H9 (cell line): ENCODE measurements around the gene SOCS7. TPM values are rescaled to one million over a fixed set of nuclear protein-coding genes. Genes with fewer than 3 reads are reported as not detected.

Source experiments
- DNase-seq: peaks from one replicate; pipeline ENCODE4 v3.0.0-alpha.2; 2017
- H2AFZ ChIP-seq: one replicate; pipeline ENCODE4 v1.6.1; 2013; ENCODE audit warnings: mild to moderate bottlenecking, low read length, control low read depth, moderate library complexity
- H2AK5ac ChIP-seq: 2 replicates; pipeline ENCODE4 v1.6.1; 2013; ENCODE audit warnings: low read length, control low read depth, mixed read lengths; ENCODE audit not compliant: insufficient read length
- H2BK120ac ChIP-seq: one replicate; pipeline ENCODE4 v1.6.1; 2013; ENCODE audit warnings: low read depth, mild to moderate bottlenecking, low read length, control low read depth, inconsistent platforms; ENCODE audit not compliant: poor library complexity, severe bottlenecking
- H2BK12ac ChIP-seq: 2 replicates; pipeline ENCODE4 v1.6.1; 2013; ENCODE audit warnings: low read length, control low read depth, mixed read lengths, low read depth; ENCODE audit not compliant: insufficient read length
- H2BK15ac ChIP-seq: 2 replicates; pipeline ENCODE4 v1.6.1; 2013; ENCODE audit warnings: low read depth, low read length, control low read depth
- H2BK20ac ChIP-seq: one replicate; pipeline ENCODE4 v1.6.1; 2013; ENCODE audit warnings: low read depth, mild to moderate bottlenecking, low read length, control low read depth, inconsistent platforms; ENCODE audit not compliant: poor library complexity, severe bottlenecking
- H2BK5ac ChIP-seq: 2 replicates; pipeline ENCODE4 v1.6.1; 2013; ENCODE audit warnings: low read length, control low read depth, mixed read lengths; ENCODE audit not compliant: insufficient read length
- H3K14ac ChIP-seq: 2 replicates; pipeline ENCODE4 v1.6.1; 2013; ENCODE audit warnings: low read length, control low read depth; ENCODE audit not compliant: insufficient read depth
- H3K18ac ChIP-seq: 2 replicates; pipeline ENCODE4 v1.6.1; 2013; ENCODE audit warnings: low read depth, mild to moderate bottlenecking, mixed read lengths, low read length, control low read depth; ENCODE audit not compliant: insufficient read length
- H3K23ac ChIP-seq: 2 replicates; pipeline ENCODE4 v1.6.1; 2013; ENCODE audit warnings: low read length, control low read depth, mixed read lengths, low read depth; ENCODE audit not compliant: insufficient read length
- H3K23me2 ChIP-seq: 2 replicates; pipeline ENCODE4 v1.6.1; 2013; ENCODE audit warnings: low read depth, mild to moderate bottlenecking, mixed read lengths, low read length, control low read depth; ENCODE audit not compliant: insufficient read length, poor library complexity, severe bottlenecking
- H3K27ac ChIP-seq: 2 replicates; pipeline ENCODE4 v1.5.1; 2013; ENCODE audit warnings: low read length, control low read depth, mixed read lengths, low read depth; ENCODE audit not compliant: insufficient read length
- H3K27me3 ChIP-seq: 2 replicates; pipeline ENCODE4 v1.6.1; 2013; ENCODE audit warnings: low read length, control low read depth, inconsistent platforms; ENCODE audit not compliant: insufficient read depth
- H3K4ac ChIP-seq: 2 replicates; pipeline ENCODE4 v1.6.1; 2013; ENCODE audit warnings: low read depth, mild to moderate bottlenecking, control low read depth, inconsistent platforms, low read length, moderate library complexity
- H3K4me1 ChIP-seq: 2 replicates; pipeline ENCODE4 v1.6.1; 2013; ENCODE audit warnings: low read length, control low read depth, inconsistent platforms; ENCODE audit not compliant: insufficient read depth
- H3K4me2 ChIP-seq: 2 replicates; pipeline ENCODE4 v1.6.1; 2013; ENCODE audit warnings: low read length, control low read depth, mixed read lengths; ENCODE audit not compliant: insufficient read length, insufficient read depth
- H3K56ac ChIP-seq: 2 replicates; pipeline ENCODE4 v1.6.1; 2013; ENCODE audit warnings: low read depth, mild to moderate bottlenecking, mixed read lengths, low read length, control low read depth; ENCODE audit not compliant: insufficient read length
- H3K79me1 ChIP-seq: 2 replicates; pipeline ENCODE4 v1.6.1; 2013; ENCODE audit warnings: low read depth, mild to moderate bottlenecking, moderate library complexity, low read length, control low read depth, inconsistent platforms; ENCODE audit not compliant: insufficient read depth, poor library complexity, severe bottlenecking
- H3K79me2 ChIP-seq: 2 replicates; pipeline ENCODE4 v1.6.1; 2013; ENCODE audit warnings: low read length, control low read depth, inconsistent platforms; ENCODE audit not compliant: insufficient read depth
- H3K9ac ChIP-seq: 2 replicates; pipeline ENCODE4 v1.6.1; 2013; ENCODE audit warnings: low read length, control low read depth, mixed read lengths; ENCODE audit not compliant: insufficient read length; ENCODE audit errors: extremely low read depth
- H3K9me3 ChIP-seq: one replicate; pipeline ENCODE4 v1.6.1; 2013; ENCODE audit warnings: low read depth, low read length, inconsistent platforms; ENCODE audit not compliant: control insufficient read depth
- H3T11ph ChIP-seq: one replicate; pipeline ENCODE4 v1.6.1; 2013; ENCODE audit warnings: mild to moderate bottlenecking, low read length, control low read depth, inconsistent platforms
- H4K20me1 ChIP-seq: one replicate; pipeline ENCODE4 v1.6.1; 2013; ENCODE audit not compliant: control insufficient read depth, insufficient read length, insufficient read depth
- H4K5ac ChIP-seq: 2 replicates; pipeline ENCODE4 v1.6.1; 2013; ENCODE audit warnings: low read depth, mild to moderate bottlenecking, mixed read lengths, low read length, control low read depth; ENCODE audit not compliant: insufficient read length
- H4K8ac ChIP-seq: replicated peaks from 2 replicates; pipeline ENCODE4 v1.6.1; 2013; ENCODE audit warnings: low read length, control low read depth, mixed read lengths, low read depth; ENCODE audit not compliant: insufficient read length
- H4K91ac ChIP-seq: 2 replicates; pipeline ENCODE4 v1.6.1; 2013; ENCODE audit warnings: low read depth, mild to moderate bottlenecking, moderate library complexity, mixed read lengths, low read length, control low read depth; ENCODE audit not compliant: insufficient read length
- H3K27ac Mint-ChIP-seq, 3 experiments: 2 replicates in 2 of 3; 3 replicates in 1 of 3; pipeline ENCODE4 v1.8.0; 2020 to 2021; ENCODE audit warnings: mixed read lengths in 3 of 3, mild to moderate bottlenecking in 1 of 3, moderate library complexity in 1 of 3
- H3K27me3 Mint-ChIP-seq: 2 replicates; pipeline ENCODE4 v1.8.0; 2021; ENCODE audit warnings: low read depth, mild to moderate bottlenecking, moderate library complexity, mixed read lengths
- H3K36me3 Mint-ChIP-seq, 3 experiments: 2 replicates in 2 of 3; 3 replicates in 1 of 3; pipeline ENCODE4 v1.8.0; 2020 to 2021; ENCODE audit warnings: low read depth in 3 of 3, mixed read lengths in 3 of 3; ENCODE audit not compliant: insufficient read depth in 1 of 3
- H3K4me1 Mint-ChIP-seq, 2 experiments: 2 replicates each; pipeline ENCODE4 v1.8.0; 2020; ENCODE audit warnings: mixed read lengths in 2 of 2
- H3K4me3 Mint-ChIP-seq, 2 experiments: 2 replicates in 1 of 2; 3 replicates in 1 of 2; pipeline ENCODE4 v1.8.0; 2020 to 2021; ENCODE audit warnings: mild to moderate bottlenecking in 2 of 2, mixed read lengths in 2 of 2, moderate library complexity in 1 of 2
- H3K9me3 Mint-ChIP-seq, 2 experiments: 2 replicates in 1 of 2; 3 replicates in 1 of 2; pipeline ENCODE4 v1.8.0; 2020; ENCODE audit warnings: mild to moderate bottlenecking in 2 of 2, mixed read lengths in 2 of 2, moderate library complexity in 1 of 2
- CTCF ChIP-seq: fragments of 200-600 bp; sonication (generic); conservative IDR thresholded peaks from 3 replicates; pipeline ENCODE4 v1.8.0; 2021; ENCODE audit warnings: antibody characterized with exemption, mild to moderate bottlenecking
- WGBS: extraction: QIAGEN DNeasy Blood & Tissue Kit; methylation state at CpG from one replicate; pipeline ENCODE4 v1.1.7; 2013; ENCODE audit warnings: missing lambda C conversion rate, low lambda C conversion rate, mixed read lengths; ENCODE audit not compliant: insufficient read length; ENCODE audit errors: extremely low coverage; 5-methylcytosine and 5-hydroxymethylcytosine counted together
- total RNA-seq: library from RNA; stranded (reverse); gene quantifications from 2 replicates; pipeline ENCODE4 v1.2.1, GENCODE V29; 2021

SOCS7 gene
- total RNA-seq, 1 experiment from 2014 or later: 31.0 TPM

GRCh38 chr17:38415250-38416194, 63.9 kb downstream of the SOCS7 start:
- DNase-seq: peak; percentile 89
- no peaks in the 10 kb centered on the region for H3K79me1 ChIP-seq
- Mint-ChIP-seq H3K27me3 (peaks cover 33% of the 10 kb centered on the region), H3K4me3 (peak overlapping the region; percentile 60 to 62; a peak in 4 of 5 replicates), H3K27ac (peak overlapping the region; percentile 97 to 99 (median 98)), H3K9me3 (no peaks in the 10 kb centered on the region), H3K4me1 (peaks cover 48 to 65% of the 10 kb centered on the region in 2 experiments), H3K36me3 (no peaks in the 10 kb centered on the region; a peak in 1 of 7 replicates)
- H3K4ac ChIP-seq: peak overlapping the region; percentile 59; the same call in 1 of the 2 replicates
- peak overlapping the region; percentile 90 for H4K91ac ChIP-seq
- WGBS: no CpG with 5 or more reads among the region's 22 CpGs
- no peak overlapping the region for H4K8ac ChIP-seq
- H2AFZ ChIP-seq: no peak overlapping the region
- peaks cover 7% of the 10 kb centered on the region; the same call in 1 of the 2 replicates for H3K4me1 ChIP-seq
- no peak overlapping the region for H2BK12ac ChIP-seq
- H3K14ac ChIP-seq: peak overlapping the region; percentile 98
- H3K9ac ChIP-seq: peak overlapping the region; percentile 5
- H3K56ac ChIP-seq: no peak overlapping the region
- H3K9me3 ChIP-seq: no peaks in the 10 kb centered on the region
- TF ChIP-seq CTCF: no peak
- H3K79me2 ChIP-seq: no peaks in the 10 kb centered on the region
- H4K20me1 ChIP-seq: peaks cover 2% of the 10 kb centered on the region
- H3K18ac ChIP-seq: peak overlapping the region; percentile 98
- H3K23ac ChIP-seq: no peak overlapping the region
- peak overlapping the region; percentile 91 for H4K5ac ChIP-seq
- peak overlapping the region; percentile 28 for H2BK5ac ChIP-seq
- H2BK15ac ChIP-seq: no peak overlapping the region
- H3T11ph ChIP-seq: no peak overlapping the region
- peak overlapping the region; percentile 3 for H3K27ac ChIP-seq
- H3K27me3 ChIP-seq: peaks cover 3% of the 10 kb centered on the region; the same call in 1 of the 2 replicates
- H2AK5ac ChIP-seq: no peak overlapping the region
- peak overlapping the region; percentile 41 for H2BK120ac ChIP-seq
- peaks cover 20% of the 10 kb centered on the region for H3K23me2 ChIP-seq
- no peak overlapping the region for H2BK20ac ChIP-seq
- H3K4me2 ChIP-seq: peak overlapping the region; percentile 19
